ENCODE results near the gene OMD.

- no peak for TF ChIP-seq CTCF (IDR thresholded peaks at IDR 0.05)
- TF ChIP-seq EP300 (IDR thresholded peaks at IDR 0.05) = no peak
- no peak for TF ChIP-seq POLR2AphosphoS5 (IDR thresholded peaks at IDR 0.05)
- TF ChIP-seq POLR2A (IDR thresholded peaks at IDR 0.05; ENCODE audit: low read depth) = no peak
These were observed 31.6 kb downstream of the OMD start for GRCh38 chr9:92392690-92393089.
